Neural progenitor cell (in vitro differentiated cells): ENCODE results near the gene ADGRD2. TPM values are rescaled to one million over a fixed set of nuclear protein-coding genes. Genes with fewer than 3 reads are reported as not detected.
A peak's percentile ranks its signal among the peaks of the same experiment; 100 is the strongest.

Experiments
- DNase-seq: peaks from one replicate; pipeline ENCODE4 v3.0.0-alpha.2; 2016; ENCODE audit warnings: low spot score
- H2AFZ ChIP-seq: fragments of 200-600 bp; sonication (generic); replicated peaks from 2 replicates; pipeline ENCODE4 v1.6.1; 2016; ENCODE audit warnings: antibody characterized with exemption
- H3F3A ChIP-seq: fragments of 200-600 bp; sonication (generic); 2 replicates; pipeline ENCODE4 v1.6.1; 2016; ENCODE audit warnings: antibody characterized with exemption, low read depth
- H3K27ac ChIP-seq: fragments of 200-600 bp; sonication (generic); 2 replicates; pipeline ENCODE4 v1.5.1; 2016; ENCODE audit warnings: mild to moderate bottlenecking
- H3K27me3 ChIP-seq: fragments of 200-600 bp; sonication (generic); 2 replicates; pipeline ENCODE4 v1.6.1; 2016; ENCODE audit warnings: mild to moderate bottlenecking, moderate library complexity
- H3K36me3 ChIP-seq: fragments of 200-600 bp; sonication (generic); 2 replicates; pipeline ENCODE4 v1.5.1; 2016
- H3K4me1 ChIP-seq: fragments of 200-600 bp; sonication (generic); 2 replicates; pipeline ENCODE4 v1.6.1; 2016; ENCODE audit warnings: mixed run types
- H3K4me2 ChIP-seq: fragments of 200-600 bp; sonication (generic); 2 replicates; pipeline ENCODE4 v1.6.1; 2016
- H3K4me3 ChIP-seq: fragments of 200-600 bp; sonication (generic); 2 replicates; pipeline ENCODE4 v1.5.1; 2016
- H3K79me2 ChIP-seq: fragments of 200-600 bp; sonication (generic); 2 replicates; pipeline ENCODE4 v1.6.1; 2016; ENCODE audit warnings: low read depth
- H3K9ac ChIP-seq: fragments of 200-600 bp; sonication (generic); 2 replicates; pipeline ENCODE4 v1.6.1; 2016
- H3K9me3 ChIP-seq: fragments of 200-600 bp; sonication (generic); 2 replicates; pipeline ENCODE4 v1.5.1; 2016; ENCODE audit warnings: low read depth
- H4K20me1 ChIP-seq: fragments of 200-600 bp; sonication (generic); 2 replicates; pipeline ENCODE4 v1.6.1; 2016; ENCODE audit warnings: low read depth
- H3K27ac Mint-ChIP-seq: 3 replicates; pipeline ENCODE4 v1.8.0; 2021; ENCODE audit warnings: mixed read lengths
- H3K27me3 Mint-ChIP-seq: 2 replicates; pipeline ENCODE4 v1.8.0; 2022; ENCODE audit warnings: low read depth, mild to moderate bottlenecking, inconsistent platforms, moderate library complexity, mixed read lengths; ENCODE audit not compliant: insufficient read depth
- H3K36me3 Mint-ChIP-seq: 3 replicates; pipeline ENCODE4 v1.8.0; 2021; ENCODE audit warnings: mixed read lengths
- H3K4me1 Mint-ChIP-seq: 3 replicates; pipeline ENCODE4 v1.8.0; 2021; ENCODE audit warnings: mixed read lengths
- H3K4me3 Mint-ChIP-seq: 3 replicates; pipeline ENCODE4 v1.8.0; 2021; ENCODE audit warnings: mild to moderate bottlenecking, moderate library complexity, mixed read lengths
- H3K9me3 Mint-ChIP-seq: 3 replicates; pipeline ENCODE4 v1.8.0; 2020; ENCODE audit warnings: mixed read lengths
- EZH2 ChIP-seq: fragments of 200-600 bp; sonication (generic); IDR thresholded peaks from 2 replicates; pipeline ENCODE4 v1.6.1; 2017; ENCODE audit warnings: antibody characterized with exemption, mild to moderate bottlenecking, moderate library complexity
- EZH2phosphoT487 ChIP-seq: fragments of 200-600 bp; sonication (generic); IDR thresholded peaks from 2 replicates; pipeline ENCODE4 v1.6.1; 2017; ENCODE audit warnings: antibody characterized with exemption
- total RNA-seq: library from RNA; depleted of rRNA; stranded (reverse); fragments of >200 nt; gene quantifications from 2 replicates; pipeline ENCODE4 v1.2.3, GENCODE V29; 2015; ENCODE audit warnings: low replicate concordance
- TF ChIP-seq, protein P1 (sequence below): fragments of 200-600 bp; sonication (generic); IDR thresholded peaks from 2 replicates; pipeline ENCODE4 v1.5.1; 2017; ENCODE audit warnings: antibody characterized with exemption, mild to moderate bottlenecking

ADGRD2 gene
- total RNA-seq, 1 donor from 2014 or later, result 0.13 TPM

DNA sequence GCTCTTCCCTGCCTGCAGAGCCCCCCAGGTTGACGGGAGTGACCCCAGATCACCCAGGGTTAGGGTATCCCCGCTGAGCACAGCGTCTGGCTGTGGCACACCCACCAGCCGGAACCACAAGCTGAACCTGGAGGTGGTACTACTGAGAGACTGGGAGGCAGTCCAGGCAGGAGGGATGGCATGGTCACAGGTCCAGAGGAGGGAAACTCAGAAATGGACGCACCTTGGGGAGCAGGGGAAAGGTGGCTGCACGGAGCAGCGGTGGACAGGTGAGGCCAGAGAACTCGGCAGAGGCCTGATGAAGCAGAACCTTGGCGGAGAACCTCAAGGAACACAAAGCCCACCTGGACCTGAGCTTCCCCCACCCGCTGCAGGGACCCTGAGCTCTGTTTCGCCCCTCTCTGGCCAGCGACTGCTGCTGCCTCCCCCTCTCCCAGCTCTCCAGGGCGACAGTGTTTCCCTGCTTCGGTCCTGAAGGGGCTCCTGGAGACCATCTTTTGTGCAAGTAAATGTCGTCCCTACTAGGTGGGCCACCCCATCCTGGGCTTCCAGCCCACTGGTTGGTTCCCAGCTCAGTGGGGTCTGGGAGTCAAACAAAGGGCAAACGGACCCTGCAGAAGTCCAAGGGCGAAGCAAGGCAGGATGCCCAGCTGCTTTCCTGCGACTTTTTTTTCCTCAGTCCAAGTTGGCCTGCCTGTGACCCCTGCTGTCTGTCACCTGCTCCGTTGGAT is 845 bp downstream of the ADGRD2 start:
- TF ChIP-seq, protein P1, sequence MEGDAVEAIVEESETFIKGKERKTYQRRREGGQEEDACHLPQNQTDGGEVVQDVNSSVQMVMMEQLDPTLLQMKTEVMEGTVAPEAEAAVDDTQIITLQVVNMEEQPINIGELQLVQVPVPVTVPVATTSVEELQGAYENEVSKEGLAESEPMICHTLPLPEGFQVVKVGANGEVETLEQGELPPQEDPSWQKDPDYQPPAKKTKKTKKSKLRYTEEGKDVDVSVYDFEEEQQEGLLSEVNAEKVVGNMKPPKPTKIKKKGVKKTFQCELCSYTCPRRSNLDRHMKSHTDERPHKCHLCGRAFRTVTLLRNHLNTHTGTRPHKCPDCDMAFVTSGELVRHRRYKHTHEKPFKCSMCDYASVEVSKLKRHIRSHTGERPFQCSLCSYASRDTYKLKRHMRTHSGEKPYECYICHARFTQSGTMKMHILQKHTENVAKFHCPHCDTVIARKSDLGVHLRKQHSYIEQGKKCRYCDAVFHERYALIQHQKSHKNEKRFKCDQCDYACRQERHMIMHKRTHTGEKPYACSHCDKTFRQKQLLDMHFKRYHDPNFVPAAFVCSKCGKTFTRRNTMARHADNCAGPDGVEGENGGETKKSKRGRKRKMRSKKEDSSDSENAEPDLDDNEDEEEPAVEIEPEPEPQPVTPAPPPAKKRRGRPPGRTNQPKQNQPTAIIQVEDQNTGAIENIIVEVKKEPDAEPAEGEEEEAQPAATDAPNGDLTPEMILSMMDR, result no peak
- no peak for TF ChIP-seq EZH2
- no peaks in the 10 kb centered on the region for H3K9me3 Mint-ChIP-seq
- peaks cover 9% of the 10 kb centered on the region for H3K4me1 Mint-ChIP-seq
- Histone ChIP-seq H3K36me3 (no peaks in the 10 kb centered on the region), H3F3A (peaks cover 24% of the 10 kb centered on the region), H3K9me3 (no peaks in the 10 kb centered on the region), H3K27ac (no peak overlapping the region), H3K9ac (no peak overlapping the region), H3K79me2 (no peaks in the 10 kb centered on the region), H4K20me1 (peaks cover 3% of the 10 kb centered on the region), H3K4me2 (peak overlapping the region; percentile 90), H2AFZ (peak overlapping the region; percentile 89), H3K27me3 (peaks cover 45% of the 10 kb centered on the region), H3K4me3 (peak overlapping the region; percentile 48), H3K4me1 (peaks cover 12% of the 10 kb centered on the region)
- no peaks in the 10 kb centered on the region for H3K36me3 Mint-ChIP-seq
- peaks cover 37% of the 10 kb centered on the region for H3K27me3 Mint-ChIP-seq
- no peak for DNase-seq
- H3K4me3 Mint-ChIP-seq, result peak overlapping the region; percentile 75
- no peak overlapping the region for H3K27ac Mint-ChIP-seq

- peak overlapping the region; percentile 72 for H3K4me3 Mint-ChIP-seq
- no peak overlapping the region for H3K27ac Mint-ChIP-seq
- no peak overlapping the region for H3K4me2 ChIP-seq
- no peaks in the 10 kb centered on the region for H3K9me3 ChIP-seq
- H3K27me3 Mint-ChIP-seq, result peaks cover 33% of the 10 kb centered on the region
- no peak overlapping the region for H3K9ac ChIP-seq
- H3K4me1 Mint-ChIP-seq, result peaks cover 9% of the 10 kb centered on the region
- peaks cover 3% of the 10 kb centered on the region for H4K20me1 ChIP-seq
- no peak overlapping the region for H2AFZ ChIP-seq
- H3F3A ChIP-seq, result peaks cover 21% of the 10 kb centered on the region
- no peak overlapping the region for H3K27ac ChIP-seq
- no peaks in the 10 kb centered on the region for H3K36me3 Mint-ChIP-seq
- no peaks in the 10 kb centered on the region for H3K36me3 ChIP-seq
- H3K9me3 Mint-ChIP-seq, result no peaks in the 10 kb centered on the region
- H3K4me1 ChIP-seq, result peaks cover 12% of the 10 kb centered on the region
- no peaks in the 10 kb centered on the region for H3K79me2 ChIP-seq
- TF ChIP-seq EZH2 (no peak), EZH2phosphoT487 (no peak)
- TF ChIP-seq, protein P1, result no peak
- peaks cover 45% of the 10 kb centered on the region for H3K27me3 ChIP-seq
- H3K4me3 ChIP-seq, result no peak overlapping the region
- no peak for DNase-seq
Measured at GRCh38 chr9:124452326-124452725, 2.1 kb downstream of the ADGRD2 start.

GRCh38 chr9:124452841-124453585 is 2.8 kb downstream of the ADGRD2 start:
- Mint-ChIP-seq H3K36me3 (no peaks in the 10 kb centered on the region), H3K9me3 (no peaks in the 10 kb centered on the region), H3K4me1 (peaks cover 9% of the 10 kb centered on the region), H3K27ac (no peak overlapping the region), H3K27me3 (peaks cover 33% of the 10 kb centered on the region), H3K4me3 (peak overlapping the region; percentile 72)
- TF ChIP-seq, protein P1, result no peak
- no peak for TF ChIP-seq EZH2phosphoT487
- TF ChIP-seq EZH2, result no peak
- peak overlapping the region; percentile 68 for H2AFZ ChIP-seq
- peaks cover 45% of the 10 kb centered on the region for H3K27me3 ChIP-seq
- DNase-seq, result no peak
- no peaks in the 10 kb centered on the region for H3K36me3 ChIP-seq
- H3K9me3 ChIP-seq, result no peaks in the 10 kb centered on the region
- no peak overlapping the region for H3K9ac ChIP-seq
- no peak overlapping the region for H3K27ac ChIP-seq
- peak overlapping the region; percentile 79 for H3K4me2 ChIP-seq
- peaks cover 21% of the 10 kb centered on the region for H3F3A ChIP-seq
- H3K79me2 ChIP-seq, result no peaks in the 10 kb centered on the region
- peak overlapping the region; percentile 43 for H3K4me3 ChIP-seq
- peaks cover 3% of the 10 kb centered on the region for H4K20me1 ChIP-seq
- H3K4me1 ChIP-seq, result peaks cover 12% of the 10 kb centered on the region
